Measurements from ENCODE around the gene PI4KB.
A peak's percentile ranks its signal among the peaks of the same experiment; 100 is the strongest.

PI4KB gene

GRCh38 chr1:151251656-151252470 is 75.4 kb downstream of the PI4KB start:
- peaks cover 35 to 36% of the 10 kb centered on the region in 2 experiments for H3K36me3 ChIP-seq (ENCODE audit: control insufficient read depth in 1 of 2, insufficient read depth in 2 of 2, low read depth in 1 of 2, low read length in 2 of 2)
- H2AFZ ChIP-seq (ENCODE audit: low read depth, low read length): no peak overlapping the region
- no peak overlapping the region for H2BK15ac ChIP-seq (ENCODE audit: low read depth, poor library complexity, severe bottlenecking)
- H3K9me3 ChIP-seq (ENCODE audit: control insufficient read depth, low read length): no peaks in the 10 kb centered on the region
- no peak overlapping the region for H3K4me3 ChIP-seq (ENCODE audit: insufficient read depth in 1 of 2, low read depth in 1 of 2, low read length in 2 of 2)
- H2BK120ac ChIP-seq (ENCODE audit: low read depth, low read length): no peak overlapping the region
- 87% methylated on average over 12 of the region's 16 CpGs for WGBS
- peaks cover 3% of the 10 kb centered on the region for H3K4me1 ChIP-seq (ENCODE audit: control insufficient read depth, insufficient read depth, low read depth, low read length)
- no peak overlapping the region for H3K4me2 ChIP-seq (ENCODE audit: low read length, poor library complexity, severe bottlenecking)
- no peak overlapping the region for H3K14ac ChIP-seq (ENCODE audit: low read length in 2 of 2)
- H3K27me3 ChIP-seq (ENCODE audit: control insufficient read depth in 1 of 2, insufficient read depth in 1 of 2, low read length in 2 of 2): no peaks in the 10 kb centered on the region
- H3K9ac ChIP-seq (ENCODE audit: low read length): no peak overlapping the region
- no peak overlapping the region for H2BK12ac ChIP-seq (ENCODE audit: low read length in 2 of 2)
- peaks cover 13% of the 10 kb centered on the region for H3K79me1 ChIP-seq (replicated peaks; ENCODE audit: low read length, poor library complexity, severe bottlenecking)
- peak overlapping the region; percentile 35 for H2AK5ac ChIP-seq (ENCODE audit: low read length, severe bottlenecking)
- H3K23ac ChIP-seq (ENCODE audit: low read length in 2 of 2): no peak overlapping the region
- no peak overlapping the region for H4K8ac ChIP-seq (ENCODE audit: low read length)
- H3K27ac ChIP-seq (ENCODE audit: low read length, poor library complexity, severe bottlenecking): no peak overlapping the region
- peak; percentile 84 for DNase-seq
- H3K18ac ChIP-seq (ENCODE audit: low read depth in 1 of 2, low read length in 2 of 2): no peak overlapping the region
- no peak overlapping the region for H3K4ac ChIP-seq (ENCODE audit: low read depth in 1 of 2, low read length in 2 of 2)
- H2BK5ac ChIP-seq (ENCODE audit: low read depth, low read length, poor library complexity, severe bottlenecking): no peak overlapping the region
- no peak overlapping the region for H4K91ac ChIP-seq (ENCODE audit: low read length)

DNA sequence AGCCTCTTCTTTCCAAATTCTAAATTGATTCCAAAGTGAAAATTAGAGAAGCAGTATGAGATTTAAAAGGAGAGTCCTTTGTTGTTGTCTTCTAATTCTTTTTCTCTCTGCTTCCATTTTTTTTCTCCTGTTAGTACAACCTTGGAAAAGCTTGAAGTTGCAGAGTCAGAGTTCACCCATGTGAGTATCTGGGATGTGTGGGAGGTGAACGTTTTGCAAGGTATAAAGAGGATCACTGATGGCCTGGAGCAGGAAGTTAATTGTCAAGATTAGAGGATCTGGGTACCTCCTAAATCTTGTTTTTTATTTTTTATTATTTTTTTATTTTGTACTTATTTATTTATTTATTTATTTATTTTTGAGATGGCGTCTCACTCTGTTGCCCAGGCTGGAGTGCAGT is 80.4 kb downstream of the PI4KB start:
- no peak overlapping the region for H3K14ac ChIP-seq (ENCODE audit: low read length in 2 of 2)
- no peak overlapping the region for H2BK5ac ChIP-seq (ENCODE audit: low read depth, low read length, poor library complexity, severe bottlenecking)
- H2BK120ac ChIP-seq (ENCODE audit: low read depth, low read length): no peak overlapping the region
- H2AK5ac ChIP-seq (ENCODE audit: low read length, severe bottlenecking): no peak overlapping the region
- no peak overlapping the region for H3K23ac ChIP-seq (ENCODE audit: low read length in 2 of 2)
- no peak overlapping the region for H3K18ac ChIP-seq (ENCODE audit: low read depth in 1 of 2, low read length in 2 of 2)
- WGBS: 90% methylated on average over 2 of the region's 2 CpGs
- H3K4me3 ChIP-seq (ENCODE audit: insufficient read depth in 1 of 2, low read depth in 1 of 2, low read length in 2 of 2): no peak overlapping the region
- no peak overlapping the region for H3K9ac ChIP-seq (ENCODE audit: low read length)
- H4K91ac ChIP-seq (ENCODE audit: low read length): no peak overlapping the region
- no peak overlapping the region for H4K8ac ChIP-seq (ENCODE audit: low read length)
- H3K27ac ChIP-seq (ENCODE audit: low read length, poor library complexity, severe bottlenecking): no peak overlapping the region
- H3K4ac ChIP-seq (ENCODE audit: low read depth in 1 of 2, low read length in 2 of 2): no peak overlapping the region
- no peak overlapping the region for H2BK12ac ChIP-seq (ENCODE audit: low read length in 2 of 2)
- H3K4me2 ChIP-seq (ENCODE audit: low read length, poor library complexity, severe bottlenecking): no peak overlapping the region
- H3K36me3 ChIP-seq (ENCODE audit: control insufficient read depth in 1 of 2, insufficient read depth in 2 of 2, low read depth in 1 of 2, low read length in 2 of 2): peaks cover 58 to 87% of the 10 kb centered on the region in 2 experiments
- no peak overlapping the region for H2AFZ ChIP-seq (ENCODE audit: low read depth, low read length)
- DNase-seq: no peak
- no peaks in the 10 kb centered on the region for H3K9me3 ChIP-seq (ENCODE audit: control insufficient read depth, low read length)
- no peaks in the 10 kb centered on the region for H3K4me1 ChIP-seq (ENCODE audit: control insufficient read depth, insufficient read depth, low read depth, low read length)
- peaks cover 32% of the 10 kb centered on the region for H3K79me1 ChIP-seq (replicated peaks; ENCODE audit: low read length, poor library complexity, severe bottlenecking)
- H3K27me3 ChIP-seq (ENCODE audit: control insufficient read depth in 1 of 2, insufficient read depth in 1 of 2, low read length in 2 of 2): no peaks in the 10 kb centered on the region
- H2BK15ac ChIP-seq (ENCODE audit: low read depth, poor library complexity, severe bottlenecking): no peak overlapping the region

DNA sequence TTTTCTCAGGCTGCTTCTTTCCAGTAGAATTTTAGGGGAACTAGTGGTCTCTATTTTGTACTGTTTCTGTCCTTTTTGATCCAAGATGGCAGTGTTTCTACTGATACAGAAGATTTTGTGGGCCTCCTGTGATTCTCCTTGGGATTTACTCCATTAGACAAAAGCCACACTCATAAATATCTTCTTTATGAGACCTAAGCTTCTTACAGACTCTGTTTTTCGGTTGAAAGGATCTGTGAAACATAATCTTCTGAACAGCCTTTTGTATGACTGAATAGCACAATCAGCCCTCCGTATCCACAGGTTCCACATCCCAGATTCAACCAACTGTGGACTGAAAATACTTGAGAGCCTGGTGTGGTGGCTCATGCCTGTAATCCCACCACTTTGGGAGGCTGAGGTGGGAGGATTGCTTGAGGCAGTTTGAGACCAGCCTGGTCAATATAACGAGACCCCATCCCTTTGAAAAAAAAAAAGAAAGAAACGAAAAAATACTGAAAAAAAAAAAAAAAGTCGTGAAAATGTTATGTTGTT is 83.5 kb downstream of the PI4KB start:
- peaks cover 35% of the 10 kb centered on the region for H3K79me1 ChIP-seq (replicated peaks; ENCODE audit: low read length, poor library complexity, severe bottlenecking)
- WGBS: 100% methylated on average over 2 of the region's 5 CpGs

DNA sequence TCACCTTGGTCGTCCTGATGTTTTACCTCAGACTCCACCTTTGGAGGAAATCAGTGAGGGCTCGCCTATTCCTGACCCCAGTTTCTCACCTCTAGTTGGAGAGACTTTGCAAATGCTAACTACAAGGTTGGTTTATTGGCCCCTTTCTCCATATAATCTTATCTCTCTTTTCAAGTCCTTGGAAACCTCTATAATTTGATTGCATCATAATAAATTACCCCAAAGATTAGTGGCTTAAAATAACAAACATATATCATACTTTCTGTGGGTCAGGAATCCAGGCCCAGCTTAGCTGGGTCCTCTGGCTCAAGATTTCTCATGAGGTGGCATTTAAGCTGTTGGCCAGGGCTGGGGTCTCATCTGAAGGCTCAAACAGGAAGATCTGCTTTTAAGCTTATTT is 84.8 kb downstream of the PI4KB start:
- Histone ChIP-seq H4K91ac (ENCODE audit: low read length) (no peak overlapping the region), H2AK5ac (ENCODE audit: low read length, severe bottlenecking) (no peak overlapping the region), H3K4me2 (ENCODE audit: low read length, poor library complexity, severe bottlenecking) (no peak overlapping the region), H3K36me3 (ENCODE audit: control insufficient read depth in 1 of 2, insufficient read depth in 2 of 2, low read depth in 1 of 2, low read length in 2 of 2) (peaks cover 63 to 92% of the 10 kb centered on the region in 2 experiments), H2BK12ac (ENCODE audit: low read length in 2 of 2) (no peak overlapping the region), H3K14ac (ENCODE audit: low read length in 2 of 2) (no peak overlapping the region), H3K4ac (ENCODE audit: low read depth in 1 of 2, low read length in 2 of 2) (no peak overlapping the region), H3K27ac (ENCODE audit: low read length, poor library complexity, severe bottlenecking) (no peak overlapping the region), H3K79me1 (replicated peaks; ENCODE audit: low read length, poor library complexity, severe bottlenecking) (peaks cover 29% of the 10 kb centered on the region), H3K4me3 (ENCODE audit: insufficient read depth in 1 of 2, low read depth in 1 of 2, low read length in 2 of 2) (no peak overlapping the region), H3K4me1 (ENCODE audit: control insufficient read depth, insufficient read depth, low read depth, low read length) (no peaks in the 10 kb centered on the region), H3K9me3 (ENCODE audit: control insufficient read depth, low read length) (no peaks in the 10 kb centered on the region), H4K8ac (ENCODE audit: low read length) (no peak overlapping the region), H2BK120ac (ENCODE audit: low read depth, low read length) (no peak overlapping the region), H2BK5ac (ENCODE audit: low read depth, low read length, poor library complexity, severe bottlenecking) (no peak overlapping the region), H3K23ac (ENCODE audit: low read length in 2 of 2) (no peak overlapping the region), H2BK15ac (ENCODE audit: low read depth, poor library complexity, severe bottlenecking) (no peak overlapping the region), H3K27me3 (ENCODE audit: control insufficient read depth in 1 of 2, insufficient read depth in 1 of 2, low read length in 2 of 2) (no peaks in the 10 kb centered on the region), H2AFZ (ENCODE audit: low read depth, low read length) (no peak overlapping the region), H3K18ac (ENCODE audit: low read depth in 1 of 2, low read length in 2 of 2) (no peak overlapping the region), H3K9ac (ENCODE audit: low read length) (no peak overlapping the region)
- DNase-seq: no peak
- 94% methylated on average over 2 of the region's 2 CpGs for WGBS

More for the DNA sequence above, 83.5 kb downstream of the PI4KB start:
- Histone ChIP-seq H3K36me3 (ENCODE audit: control insufficient read depth in 1 of 2, insufficient read depth in 2 of 2, low read depth in 1 of 2, low read length in 2 of 2) (peaks cover 70 to 97% of the 10 kb centered on the region in 2 experiments), H3K27me3 (ENCODE audit: control insufficient read depth in 1 of 2, insufficient read depth in 1 of 2, low read length in 2 of 2) (no peaks in the 10 kb centered on the region), H4K91ac (ENCODE audit: low read length) (no peak overlapping the region), H4K8ac (ENCODE audit: low read length) (no peak overlapping the region), H2AFZ (ENCODE audit: low read depth, low read length) (no peak overlapping the region), H2BK15ac (ENCODE audit: low read depth, poor library complexity, severe bottlenecking) (no peak overlapping the region), H3K27ac (ENCODE audit: low read length, poor library complexity, severe bottlenecking) (no peak overlapping the region), H3K9me3 (ENCODE audit: control insufficient read depth, low read length) (no peaks in the 10 kb centered on the region), H2BK12ac (ENCODE audit: low read length in 2 of 2) (no peak overlapping the region), H3K4ac (ENCODE audit: low read depth in 1 of 2, low read length in 2 of 2) (no peak overlapping the region), H2BK120ac (ENCODE audit: low read depth, low read length) (no peak overlapping the region), H3K4me2 (ENCODE audit: low read length, poor library complexity, severe bottlenecking) (no peak overlapping the region), H3K14ac (ENCODE audit: low read length in 2 of 2) (no peak overlapping the region), H3K4me1 (ENCODE audit: control insufficient read depth, insufficient read depth, low read depth, low read length) (no peaks in the 10 kb centered on the region), H3K9ac (ENCODE audit: low read length) (no peak overlapping the region), H3K23ac (ENCODE audit: low read length in 2 of 2) (no peak overlapping the region), H3K4me3 (ENCODE audit: insufficient read depth in 1 of 2, low read depth in 1 of 2, low read length in 2 of 2) (no peak overlapping the region), H2BK5ac (ENCODE audit: low read depth, low read length, poor library complexity, severe bottlenecking) (no peak overlapping the region), H3K18ac (ENCODE audit: low read depth in 1 of 2, low read length in 2 of 2) (no peak overlapping the region), H2AK5ac (ENCODE audit: low read length, severe bottlenecking) (no peak overlapping the region)
- DNase-seq: no peak
